SK-N-SH (cell line): ENCODE measurements around the gene OBSL1. TPM values are rescaled to one million over a fixed set of nuclear protein-coding genes. Genes with fewer than 3 reads are reported as not detected.

ENCODE experiments used
- CTCF ChIA-PET: fragments of 300-600, 350-600 bp; formaldehyde crosslinking; extraction: SDS; loops from one replicate; lab custom pipeline; 2021; lab: Yijun Ruan, JAX
- POLR2A ChIA-PET: fragments of 350-600 bp; sonication (Branson Sonifier 250); formaldehyde crosslinking; extraction: SDS; loops from one replicate; lab custom pipeline; 2020; ENCODE audit warnings: antibody characterized with exemption, inconsistent platforms; lab: Yijun Ruan, JAX
- DNase-seq: peaks from one replicate; pipeline ENCODE4 v3.0.0; 2012
- H2AFZ ChIP-seq: fragments of 200-600 bp; sonication (generic); 2 replicates; pipeline ENCODE4 v1.8.1; 2016; ENCODE audit warnings: antibody characterized with exemption, mild to moderate bottlenecking, low read depth
- H3F3A ChIP-seq: fragments of 200-600 bp; sonication (generic); replicated peaks from 2 replicates; pipeline ENCODE3; 2016; ENCODE audit warnings: antibody characterized with exemption, mild to moderate bottlenecking; ENCODE audit not compliant: insufficient read depth
- H3K27ac ChIP-seq, 2 experiments: fragments of 200-500 bp in 1 of 2; fragments of 200-600 bp in 1 of 2; sonication (Bioruptor generic) in 1 of 2; sonication (generic), shearing (Covaris generic) in 1 of 2; 2 replicates each; pipeline versions ENCODE4 v1.5.1 to v1.6.1; 2014 to 2016; ENCODE audit warnings: low read depth in 2 of 2, inconsistent platforms in 1 of 2, low read length in 1 of 2, mild to moderate bottlenecking in 1 of 2, mixed read lengths in 1 of 2
- H3K27me3 ChIP-seq: fragments of 200-600 bp; sonication (generic), shearing (Covaris generic); 2 replicates; pipeline ENCODE4 v1.6.1; 2016; ENCODE audit warnings: mixed run types; ENCODE audit not compliant: insufficient read depth
- H3K36me3 ChIP-seq, 2 experiments: fragments of 200-500 bp in 1 of 2; fragments of 200-600 bp in 1 of 2; sonication (Bioruptor generic) in 1 of 2; sonication (generic) in 1 of 2; replicated peaks in 1 of 2; 2 replicates each; pipeline versions ENCODE3 to v1.5.1; 2014 to 2016; ENCODE audit warnings: low read length in 1 of 2, mild to moderate bottlenecking in 1 of 2; ENCODE audit not compliant: insufficient read depth in 2 of 2, control insufficient read depth in 1 of 2
- H3K4me1 ChIP-seq, 2 experiments: fragments of 200-500 bp in 1 of 2; fragments of 200-600 bp in 1 of 2; sonication (Bioruptor generic) in 1 of 2; sonication (generic), shearing (Covaris generic) in 1 of 2; 2 replicates each; pipeline versions ENCODE4 v1.5.1 to v1.6.1; 2014 to 2016; ENCODE audit warnings: low read depth in 1 of 2, low read length in 1 of 2, mixed run types in 1 of 2; ENCODE audit not compliant: insufficient read depth in 2 of 2, control insufficient read depth in 1 of 2
- H3K4me2 ChIP-seq: fragments of 200-600 bp; sonication (generic), shearing (Covaris generic); 2 replicates; pipeline ENCODE4 v1.6.1; 2017; ENCODE audit warnings: mixed run types
- H3K4me3 ChIP-seq, 2 experiments: fragments of 200-500 bp in 1 of 2; fragments of 200-600 bp in 1 of 2; sonication (Bioruptor generic) in 1 of 2; sonication (generic), shearing (Covaris generic) in 1 of 2; 2 replicates each; pipeline versions ENCODE4 v1.5.1 to v1.8.1; 2014 to 2016; ENCODE audit warnings: low read depth in 2 of 2, inconsistent platforms in 1 of 2, low read length in 1 of 2, mild to moderate bottlenecking in 1 of 2, mixed read lengths in 1 of 2, moderate library complexity in 1 of 2
- H3K79me2 ChIP-seq: fragments of 200-600 bp; sonication (generic); 2 replicates; pipeline ENCODE4 v1.8.1; 2017; ENCODE audit warnings: mild to moderate bottlenecking; ENCODE audit not compliant: insufficient read depth
- H3K9ac ChIP-seq: fragments of 200-600 bp; sonication (generic); 2 replicates; pipeline ENCODE4 v1.6.1; 2017; ENCODE audit warnings: mixed run types
- H3K9me2 ChIP-seq: fragments of 200-600 bp; sonication (generic); 2 replicates; pipeline ENCODE4 v1.6.1; 2017; ENCODE audit warnings: mixed run types
- H3K9me3 ChIP-seq: fragments of 200-600 bp; sonication (generic); 2 replicates; pipeline ENCODE4 v1.6.1; 2017; ENCODE audit warnings: mixed run types, mild to moderate bottlenecking, moderate library complexity
- H4K20me1 ChIP-seq: fragments of 200-600 bp; sonication (generic); 2 replicates; pipeline ENCODE4 v1.6.1; 2017; ENCODE audit warnings: mild to moderate bottlenecking, mixed run types; ENCODE audit not compliant: insufficient read depth
- CHD2 ChIP-seq: fragments of 150-350 bp; IDR thresholded peaks from 2 replicates; pipeline ENCODE4 v1.6.1; 2018; ENCODE audit warnings: low read length; ENCODE audit not compliant: partially characterized antibody
- CTCF ChIP-seq: fragments of 200-600 bp; sonication (generic); IDR thresholded peaks from 2 replicates; pipeline ENCODE4 v1.6.1; 2017; ENCODE audit warnings: antibody characterized with exemption, mild to moderate bottlenecking, moderate library complexity
- FOSL2 ChIP-seq: IDR thresholded peaks from 2 replicates; pipeline ENCODE4 v1.4.0; 2012; ENCODE audit warnings: low read depth, mild to moderate bottlenecking, moderate library complexity, borderline replicate concordance
- FOXJ3 ChIP-seq: sonication (generic); formaldehyde crosslinking; IDR thresholded peaks from 2 replicates; pipeline ENCODE4 v1.5.1; 2020; ENCODE audit warnings: mild to moderate bottlenecking, missing genetic modification reagents
- GATA2 ChIP-seq: sonication (generic); formaldehyde crosslinking; IDR thresholded peaks from 2 replicates; pipeline ENCODE4 v1.5.0; 2020; ENCODE audit warnings: mild to moderate bottlenecking, missing genetic modification reagents
- JUND ChIP-seq: IDR thresholded peaks from 2 replicates; pipeline ENCODE4 v1.4.0; 2012
- MEF2A ChIP-seq: IDR thresholded peaks from 2 replicates; pipeline ENCODE4 v1.4.0; 2012; ENCODE audit warnings: low read depth, borderline replicate concordance
- NFIC ChIP-seq: IDR thresholded peaks from 2 replicates; pipeline ENCODE4 v1.4.0; 2012; ENCODE audit warnings: borderline replicate concordance
- REST ChIP-seq: IDR thresholded peaks from 2 replicates; pipeline ENCODE4 v1.6.1; 2012; ENCODE audit warnings: mild to moderate bottlenecking, low read depth, low read length, moderate library complexity
- RFX5 ChIP-seq: IDR thresholded peaks from 2 replicates; pipeline ENCODE4 v1.6.1; 2012; ENCODE audit warnings: mild to moderate bottlenecking, improper control_type of control experiment, low read length
- RXRA ChIP-seq: IDR thresholded peaks from 2 replicates; pipeline ENCODE4 v1.4.0; 2012; ENCODE audit warnings: low read depth, mild to moderate bottlenecking, borderline replicate concordance
- SMC3 ChIP-seq: IDR thresholded peaks from 2 replicates; pipeline ENCODE4 v1.6.1; 2012; ENCODE audit warnings: low read depth, low read length, improper control_type of control experiment
- TCF12 ChIP-seq: IDR thresholded peaks from 2 replicates; pipeline ENCODE4 v1.4.0; 2012
- TEAD4 ChIP-seq: IDR thresholded peaks from 2 replicates; pipeline ENCODE4 v1.4.0; 2012; ENCODE audit warnings: mild to moderate bottlenecking, borderline replicate concordance; ENCODE audit not compliant: insufficient read depth
- WGBS: methylation state at CpG from one replicate; pipeline ENCODE4 v1.1.6; 2017; ENCODE audit warnings: low lambda C conversion rate; 5-methylcytosine and 5-hydroxymethylcytosine counted together
- polyA plus RNA-seq, 3 experiments: library from polyadenylated mRNA; depleted of rRNA; stranded (reverse); fragments of >200 nt; gene quantifications; 2 replicates each; pipeline ENCODE4 v1.2.3, GENCODE V29; 2012
- TF ChIP-seq, protein P1 (sequence below): fragments of 150-350 bp; IDR thresholded peaks from 2 replicates; pipeline ENCODE4 v1.6.1; 2016; ENCODE audit warnings: mild to moderate bottlenecking, low read depth, low read length
- TF ChIP-seq, protein P2 (sequence below): IDR thresholded peaks from 2 replicates; pipeline ENCODE4 v1.4.0; 2012; ENCODE audit warnings: low read depth

Gene OBSL1
- polyA plus RNA-seq, 1 of the 3 experiments (the other 2 are of a cell fraction), result 93.0 TPM

DNA sequence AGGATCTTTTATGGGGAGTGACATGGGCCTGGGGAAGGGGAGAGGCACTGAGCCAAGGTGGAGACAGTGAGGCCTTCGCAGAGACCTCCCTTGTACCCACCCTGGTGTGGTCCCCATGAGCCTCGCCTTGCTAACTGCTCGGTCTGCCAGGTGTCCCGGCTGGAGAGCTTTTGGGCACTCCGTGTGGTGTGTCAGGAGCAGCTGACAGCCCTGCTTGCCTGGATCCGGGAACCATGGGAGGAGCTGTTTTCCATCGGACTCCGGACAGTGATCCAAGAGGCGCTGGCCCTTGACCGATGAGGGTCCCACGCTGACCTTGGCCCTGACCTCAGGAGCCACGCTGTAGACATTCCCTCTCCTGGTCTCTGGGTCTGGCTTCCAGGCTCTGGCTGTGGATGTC, 44.6 kb upstream of the OBSL1 start (continued):
- TF ChIP-seq, protein P1, sequence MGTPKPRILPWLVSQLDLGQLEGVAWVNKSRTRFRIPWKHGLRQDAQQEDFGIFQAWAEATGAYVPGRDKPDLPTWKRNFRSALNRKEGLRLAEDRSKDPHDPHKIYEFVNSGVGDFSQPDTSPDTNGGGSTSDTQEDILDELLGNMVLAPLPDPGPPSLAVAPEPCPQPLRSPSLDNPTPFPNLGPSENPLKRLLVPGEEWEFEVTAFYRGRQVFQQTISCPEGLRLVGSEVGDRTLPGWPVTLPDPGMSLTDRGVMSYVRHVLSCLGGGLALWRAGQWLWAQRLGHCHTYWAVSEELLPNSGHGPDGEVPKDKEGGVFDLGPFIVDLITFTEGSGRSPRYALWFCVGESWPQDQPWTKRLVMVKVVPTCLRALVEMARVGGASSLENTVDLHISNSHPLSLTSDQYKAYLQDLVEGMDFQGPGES, result no peak

GRCh38 chr2:219615036-219615435, 43.7 kb upstream of the OBSL1 start:
- CTCF ChIA-PET, result interaction anchor here (0.9 to 2.4 kb wide), 4 partner anchors 9 to 73 kb away, joined by 3 to 5 read pairs (median 4); no protein-coding TSS in a partner anchor
- Histone ChIP-seq H4K20me1 (no peaks in the 10 kb centered on the region), H3K9me2 (no peaks in the 10 kb centered on the region), H3F3A (no peaks in the 10 kb centered on the region), H3K4me2 (no peak overlapping the region), H3K9ac (no peak overlapping the region), H3K27ac (no peak overlapping the region), H2AFZ (no peak overlapping the region), H3K79me2 (no peaks in the 10 kb centered on the region), H3K4me1 (peaks cover 0 to 9% of the 10 kb centered on the region in 2 experiments; a peak in 1 of 4 replicates), H3K4me3 (no peak overlapping the region), H3K36me3 (peaks cover 0 to 23% of the 10 kb centered on the region in 2 experiments), H3K9me3 (no peaks in the 10 kb centered on the region), H3K27me3 (no peaks in the 10 kb centered on the region)
- POLR2A ChIA-PET, result no interaction called here
- no peak for TF ChIP-seq TEAD4
- TF ChIP-seq CTCF, result no peak
- TF ChIP-seq NFIC, result no peak
- no peak for TF ChIP-seq RXRA
- TF ChIP-seq MEF2A, result no peak
- TF ChIP-seq CHD2, result no peak
- DNase-seq, result no peak
- 93% methylated on average over 7 of the region's 11 CpGs for WGBS

DNA sequence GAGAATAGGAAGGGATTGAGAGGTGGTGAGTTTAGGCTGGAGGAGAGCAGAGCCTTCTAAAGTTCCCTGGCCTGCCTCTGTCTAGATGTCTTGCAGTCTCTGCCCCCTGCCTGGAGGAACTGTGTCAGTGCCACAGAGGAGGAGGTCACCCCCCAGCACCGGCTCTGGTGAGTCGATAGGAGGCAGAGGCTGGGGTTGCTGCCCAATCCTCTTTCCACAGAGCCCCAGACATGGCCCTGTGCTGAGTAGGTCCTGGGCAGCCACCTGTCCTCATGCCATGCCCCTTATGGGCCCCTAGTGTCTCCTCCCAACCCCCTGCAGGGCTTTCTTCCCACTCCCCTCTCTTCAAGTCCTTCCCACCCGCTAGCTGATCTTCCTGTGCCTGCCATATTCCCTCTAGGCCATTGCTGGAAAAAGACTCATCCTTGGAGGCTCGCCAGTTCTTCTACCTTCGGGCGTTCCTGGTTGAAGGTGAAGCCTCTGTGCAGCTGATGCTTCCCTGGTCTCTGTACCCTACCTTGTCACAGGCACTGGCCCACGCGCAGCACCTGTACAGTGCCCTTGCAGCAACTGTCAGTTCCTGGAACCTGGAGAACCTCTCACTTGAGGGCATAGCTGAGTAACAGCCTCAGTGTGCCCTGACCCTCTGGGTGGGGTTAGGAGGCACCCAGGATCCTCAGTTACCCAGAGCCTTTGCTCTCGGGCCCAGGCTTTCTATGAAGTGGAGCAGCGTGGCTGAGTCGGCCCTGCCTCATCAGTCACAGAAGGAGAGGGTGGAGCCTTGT, 42.9 kb upstream of the OBSL1 start:
- H3K9ac ChIP-seq, result no peak overlapping the region
- no peaks in the 10 kb centered on the region for H4K20me1 ChIP-seq
- H3K27ac ChIP-seq, result no peak overlapping the region
- H3K27me3 ChIP-seq, result no peaks in the 10 kb centered on the region
- CTCF ChIA-PET, result interaction anchor here (0.9 to 2.4 kb wide), 4 partner anchors 8 to 72 kb away, joined by 3 to 5 read pairs (median 3); no protein-coding TSS in a partner anchor
- DNase-seq, result no peak
- POLR2A ChIA-PET, result interaction anchor here (0.7 to 0.8 kb wide), 2 partner anchors 13 to 14 kb away, joined by 3 read pairs; no protein-coding TSS in a partner anchor
- no peaks in the 10 kb centered on the region for H3F3A ChIP-seq
- no peak overlapping the region for H3K4me3 ChIP-seq
- WGBS, result 97% methylated on average over 6 of the region's 11 CpGs
- H3K4me2 ChIP-seq, result no peak overlapping the region
- peaks cover 0 to 31% of the 10 kb centered on the region in 2 experiments for H3K36me3 ChIP-seq
- H3K9me3 ChIP-seq, result no peaks in the 10 kb centered on the region
- no peak overlapping the region for H2AFZ ChIP-seq
- H3K79me2 ChIP-seq, result no peaks in the 10 kb centered on the region
- peaks cover 0 to 9% of the 10 kb centered on the region in 2 experiments; a peak in 1 of 4 replicates for H3K4me1 ChIP-seq
- H3K9me2 ChIP-seq, result no peaks in the 10 kb centered on the region
- TF ChIP-seq FOXJ3 (CRISPR knock-in tag), result no peak
- no peak for TF ChIP-seq FOSL2
- no peak for TF ChIP-seq REST
- no peak for TF ChIP-seq TCF12
- TF ChIP-seq TEAD4, result no peak
- no peak for TF ChIP-seq SMC3
- TF ChIP-seq JUND, result no peak
- TF ChIP-seq GATA2 (CRISPR knock-in tag), result no peak
- TF ChIP-seq, protein P1, result no peak
- TF ChIP-seq RFX5, result no peak
- TF ChIP-seq, protein P2, sequence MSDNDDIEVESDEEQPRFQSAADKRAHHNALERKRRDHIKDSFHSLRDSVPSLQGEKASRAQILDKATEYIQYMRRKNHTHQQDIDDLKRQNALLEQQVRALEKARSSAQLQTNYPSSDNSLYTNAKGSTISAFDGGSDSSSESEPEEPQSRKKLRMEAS, result no peak
- no peak for TF ChIP-seq MEF2A
